GDM1 (cell line): ENCODE measurements around the gene MEGF6.

ENCODE experiments used
- DNase-seq: peaks from one replicate; lab custom pipeline; 2025; lab: John Stamatoyannopoulos, UW

MEGF6 gene

DNA sequence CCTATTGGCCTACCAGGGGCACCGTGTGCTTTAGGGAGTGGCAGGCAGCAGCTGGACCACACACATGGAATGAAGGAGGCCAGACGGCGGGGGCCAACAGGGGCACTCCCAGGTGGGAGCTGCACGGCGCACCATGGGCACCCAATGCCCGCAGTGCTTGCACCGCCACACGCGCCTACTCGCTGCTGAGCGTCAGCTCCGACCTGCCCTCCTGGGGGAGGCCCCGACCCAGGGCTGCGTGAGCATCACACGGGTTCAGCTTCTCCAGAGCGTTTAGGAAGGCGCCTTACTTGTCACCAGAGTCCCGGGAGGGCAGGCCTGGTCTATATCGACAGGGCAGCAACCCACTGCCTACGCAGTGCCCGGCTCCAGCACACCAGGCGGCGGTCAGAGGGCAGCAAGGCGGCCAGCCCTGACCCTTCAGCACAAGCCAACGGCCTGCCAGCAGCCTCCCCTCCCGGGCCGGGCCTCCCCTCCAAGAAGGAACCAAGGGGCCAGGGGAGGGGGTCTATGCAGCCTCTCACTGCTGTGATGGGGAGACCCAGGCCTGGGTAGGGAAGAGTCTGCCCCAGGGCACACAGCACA is 91.9 kb downstream of the MEGF6 start:
- DNase-seq = no peak

DNA sequence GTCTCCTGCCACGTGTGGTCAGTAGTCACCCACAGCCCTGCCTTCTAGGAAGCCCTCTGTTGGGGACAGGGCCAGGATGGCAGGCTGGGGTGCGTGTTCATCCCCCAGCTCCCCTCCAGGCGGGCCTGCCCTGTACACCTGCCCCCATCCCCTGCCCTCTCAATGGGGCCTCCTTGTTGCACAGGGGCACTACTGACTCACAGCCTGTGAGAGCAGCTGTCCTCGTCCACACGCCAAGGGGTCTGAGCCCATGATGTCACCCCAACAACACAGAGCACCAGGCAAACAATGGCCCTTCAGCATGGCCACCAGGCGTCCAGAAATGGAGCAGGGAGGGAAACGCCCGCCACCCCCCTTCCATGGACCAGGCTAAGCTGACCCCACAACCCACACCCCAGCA is 92.6 kb downstream of the MEGF6 start:
- no peak for DNase-seq

DNA sequence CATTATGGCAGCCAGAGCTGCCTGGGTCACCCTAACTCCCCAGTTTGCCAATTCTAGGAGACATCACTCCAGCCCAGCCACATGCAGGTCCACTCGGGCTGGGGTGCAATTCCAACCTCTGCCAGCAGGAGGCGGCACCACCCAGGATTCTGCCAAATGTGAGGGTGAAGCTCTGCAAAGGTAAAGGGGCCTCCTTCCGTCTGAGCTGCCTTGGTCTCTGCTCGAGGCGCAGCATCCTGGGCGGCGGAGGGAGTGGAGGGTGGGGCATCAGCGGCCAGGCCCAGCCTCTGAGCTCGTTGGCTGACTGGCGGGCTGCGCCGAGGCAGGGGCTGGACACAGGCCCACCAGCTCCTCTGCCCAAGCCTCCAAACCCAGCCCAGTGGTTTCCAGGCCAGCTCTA is 93.1 kb downstream of the MEGF6 start:
- DNase-seq = no peak

DNA sequence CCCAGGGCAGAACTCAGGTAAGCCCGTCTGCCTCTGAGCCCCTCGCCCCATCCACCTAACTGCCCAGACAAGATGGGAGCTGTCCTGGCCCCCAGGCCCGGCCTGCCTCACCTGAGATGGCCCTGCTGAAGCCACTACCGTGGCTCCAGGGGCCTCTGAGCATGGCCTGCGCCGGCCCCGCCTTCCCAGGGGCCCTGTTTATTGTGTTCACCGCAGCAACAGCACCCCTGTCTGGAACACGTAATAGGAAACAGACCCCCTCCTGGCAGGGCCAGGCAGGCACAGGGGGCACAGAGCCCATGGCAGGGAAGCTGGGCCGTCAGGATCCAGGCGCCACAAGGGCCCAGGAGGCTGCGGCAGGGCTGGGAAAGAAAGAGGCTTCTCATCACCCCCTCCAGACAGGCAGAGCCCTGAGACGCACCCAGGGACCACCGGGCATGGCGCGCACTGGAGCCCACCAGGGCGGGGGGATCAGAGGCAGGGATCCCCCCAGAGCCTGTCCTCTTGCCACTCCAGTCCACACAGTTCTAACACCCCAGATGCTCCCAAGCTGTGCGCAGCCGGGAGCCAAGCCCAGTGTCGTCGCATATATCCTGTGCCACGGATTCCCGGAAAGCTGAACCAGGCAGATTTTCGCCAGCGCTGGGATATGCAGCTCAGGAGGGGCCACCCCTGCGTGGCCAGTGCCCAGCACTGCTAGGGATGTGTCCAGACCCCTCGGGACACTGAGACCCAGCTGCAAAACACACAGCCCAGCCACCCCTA is 94.2 kb downstream of the MEGF6 start:
- DNase-seq = no peak

DNA sequence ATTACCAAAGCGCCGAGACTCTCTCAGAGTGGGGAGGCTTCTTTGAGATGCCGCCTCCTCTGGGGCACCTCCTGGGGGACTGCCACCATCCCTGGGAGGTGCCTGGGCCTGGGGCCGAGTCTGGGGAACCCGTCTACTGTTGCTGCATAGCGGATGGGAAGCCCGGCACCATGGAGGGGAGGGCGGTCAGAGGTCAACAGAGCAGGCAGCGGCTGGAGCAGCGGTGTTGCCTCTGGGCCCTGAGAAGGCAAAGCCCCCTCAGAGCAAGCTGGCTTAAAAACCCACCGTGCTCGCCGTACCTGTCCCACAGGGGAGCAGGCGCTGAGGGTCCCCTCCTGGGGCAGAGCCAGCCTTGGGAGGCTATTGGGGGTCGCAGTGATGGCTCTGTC is 94.8 kb downstream of the MEGF6 start:
- no peak for DNase-seq

DNA sequence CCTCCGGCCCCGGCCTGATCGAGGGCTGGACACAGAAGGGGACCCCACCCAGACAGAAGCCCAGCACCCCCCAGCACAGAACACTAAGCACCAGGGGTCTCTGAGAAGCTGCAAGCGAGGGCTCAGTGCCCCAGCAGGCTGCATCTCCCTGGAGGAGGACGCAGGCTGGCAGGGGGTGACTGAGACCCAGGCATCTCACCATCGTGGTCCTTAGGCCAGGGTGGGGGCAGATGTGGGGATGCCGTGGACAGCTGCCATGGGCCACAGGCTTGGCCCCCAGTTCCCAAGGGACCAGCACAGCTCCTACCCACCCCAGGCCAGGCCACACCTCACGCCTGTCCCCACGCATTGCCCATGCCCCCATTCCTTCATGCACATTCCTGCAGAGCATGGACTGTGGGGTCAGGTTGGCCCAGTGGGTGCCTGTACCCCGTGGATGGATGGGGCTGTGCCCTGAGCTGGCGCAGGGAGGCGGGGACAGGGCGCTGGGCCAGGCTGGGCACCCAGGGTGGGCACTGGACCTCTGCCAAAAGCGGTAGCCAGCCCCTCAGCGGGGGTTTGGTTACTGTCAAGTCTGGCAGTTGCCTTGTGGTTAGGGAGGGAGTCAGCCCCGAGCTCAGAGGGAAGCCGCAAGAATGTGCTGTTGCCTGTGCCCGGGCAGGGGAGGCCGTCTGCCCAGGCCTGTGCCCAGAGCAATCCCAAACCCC is 95.4 kb downstream of the MEGF6 start:
- peak; percentile 36 for DNase-seq

DNA sequence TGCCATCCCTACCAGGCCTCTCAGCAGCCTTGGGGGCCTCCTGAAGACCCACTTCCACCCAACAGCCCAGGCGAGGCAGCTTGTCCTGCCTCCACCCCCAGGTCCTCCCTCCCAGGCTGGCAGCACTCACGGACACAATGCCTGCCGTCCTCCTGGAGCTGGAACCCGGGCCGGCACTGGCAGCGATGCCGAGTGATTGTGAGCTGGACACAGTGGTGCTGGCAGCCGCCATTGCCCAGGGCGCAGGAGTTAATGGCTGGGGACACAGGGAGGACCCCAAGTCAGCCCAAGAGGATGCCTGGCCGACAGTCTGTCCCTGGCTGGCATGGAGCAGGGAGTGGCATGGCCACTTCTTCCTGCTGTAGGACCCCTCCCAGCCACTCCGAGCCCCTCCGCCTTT is 96.0 kb downstream of the MEGF6 start:
- DNase-seq = no peak

DNA sequence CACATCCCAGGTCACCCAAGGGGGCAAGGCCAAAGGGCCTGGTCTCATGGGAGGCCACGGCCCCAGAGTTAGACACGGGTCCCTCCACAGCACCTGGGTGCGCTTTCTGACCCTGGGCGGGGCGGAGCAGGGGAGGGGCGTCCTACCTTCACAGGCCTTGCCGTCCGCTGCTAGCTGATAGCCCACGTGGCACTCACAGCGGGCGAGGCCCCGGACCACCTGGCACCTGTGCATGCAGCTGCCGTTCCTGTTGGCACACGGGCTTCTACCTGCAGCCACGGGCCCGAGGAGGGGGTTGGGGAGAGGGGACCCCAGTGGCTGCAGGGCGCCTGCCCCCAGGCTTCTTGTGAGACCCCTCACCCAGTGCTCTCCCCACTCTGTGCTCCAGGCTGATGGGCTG is 96.9 kb downstream of the MEGF6 start:
- no peak for DNase-seq

DNA sequence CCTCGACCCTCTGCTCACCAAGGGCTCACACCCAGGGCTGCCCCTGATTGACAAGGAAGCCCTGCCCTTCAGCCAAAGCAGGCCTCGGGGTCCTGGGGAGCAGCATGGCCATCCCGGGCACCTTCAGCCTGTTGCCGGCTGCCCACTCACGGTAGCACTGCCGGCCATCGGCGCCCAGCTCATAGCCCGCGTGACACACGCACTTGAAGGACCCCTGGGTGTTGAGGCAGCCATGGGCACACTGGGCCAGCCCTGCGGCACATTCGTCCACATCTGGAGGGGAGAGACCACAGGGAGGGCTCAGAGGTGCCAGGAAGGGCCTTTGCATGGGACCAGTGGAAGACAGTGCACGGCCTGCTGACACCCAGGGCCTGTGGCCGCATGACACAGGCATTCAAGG is 99.5 kb downstream of the MEGF6 start:
- no peak for DNase-seq

DNA sequence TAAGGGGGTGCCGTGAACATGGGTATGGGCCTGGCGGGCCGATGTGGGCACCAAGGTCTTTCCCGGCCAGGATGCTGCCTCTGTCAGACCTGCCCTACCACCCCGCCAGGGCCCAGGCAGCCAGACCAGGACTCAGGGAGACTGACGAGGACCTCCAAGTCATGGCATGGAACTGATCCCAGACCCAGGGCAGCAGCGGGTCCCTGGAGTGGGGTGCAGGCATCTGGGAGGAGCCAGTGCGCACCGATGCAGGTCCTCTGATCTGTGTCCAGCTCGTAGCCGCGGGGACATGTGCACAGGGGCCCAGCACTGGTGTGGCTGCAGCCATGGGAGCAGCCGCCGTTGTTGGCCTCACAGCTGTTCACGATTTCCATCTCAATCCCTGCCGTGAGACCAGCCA is 100.0 kb downstream of the MEGF6 start:
- DNase-seq = no peak

DNA sequence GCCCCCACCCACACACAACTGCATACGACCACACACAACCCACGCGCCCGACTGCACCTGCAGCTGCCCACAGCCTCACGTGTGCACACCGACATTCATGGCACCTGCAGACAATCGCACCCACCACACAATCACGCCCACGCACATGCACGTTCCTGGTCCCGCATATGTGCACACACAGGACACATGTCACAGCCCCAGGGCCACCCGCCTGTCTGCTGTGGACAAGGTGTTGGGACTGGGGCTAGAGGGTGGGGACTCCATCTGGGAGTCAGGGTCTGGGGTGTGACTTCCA is 100.4 kb downstream of the MEGF6 start:
- DNase-seq = no peak

DNA sequence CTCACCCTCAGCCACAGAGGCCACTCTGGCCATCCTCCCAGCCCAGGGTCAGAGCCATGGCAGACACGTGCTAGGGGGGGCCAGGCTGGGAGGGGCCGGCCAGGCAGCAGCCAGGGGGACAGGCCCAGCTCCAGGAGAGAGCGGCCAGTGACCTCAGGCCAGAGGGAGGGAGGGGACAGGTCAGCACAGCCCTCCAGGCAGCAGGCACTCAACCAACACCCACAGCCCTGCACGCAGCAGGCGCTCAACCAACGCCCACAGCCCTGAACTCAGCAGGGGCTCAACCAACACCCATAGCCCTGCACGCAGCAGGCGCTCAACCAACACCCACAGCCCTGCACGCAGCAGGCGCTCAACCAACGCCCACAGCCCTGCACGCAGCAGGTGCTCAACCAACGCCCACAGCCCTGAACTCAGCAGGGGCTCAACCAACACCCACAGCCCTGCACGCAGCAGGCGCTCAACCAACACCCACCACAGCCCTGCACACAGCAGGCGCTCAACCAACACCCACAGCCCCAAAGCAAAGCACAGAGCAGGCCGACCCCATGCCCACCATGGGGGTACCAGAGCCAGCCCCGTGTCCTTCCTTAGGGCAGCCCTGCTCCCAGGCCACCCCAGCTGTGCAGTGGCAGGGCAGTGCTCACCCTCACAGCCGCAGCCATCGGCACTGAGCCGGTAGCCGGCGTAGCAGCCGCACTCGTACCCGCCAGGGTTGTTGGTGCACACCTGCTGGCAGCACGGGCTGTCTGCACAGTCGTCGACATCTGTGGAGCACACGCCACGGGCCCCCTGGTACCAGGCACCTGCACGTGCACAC is 101.0 kb downstream of the MEGF6 start:
- DNase-seq = no peak

DNA sequence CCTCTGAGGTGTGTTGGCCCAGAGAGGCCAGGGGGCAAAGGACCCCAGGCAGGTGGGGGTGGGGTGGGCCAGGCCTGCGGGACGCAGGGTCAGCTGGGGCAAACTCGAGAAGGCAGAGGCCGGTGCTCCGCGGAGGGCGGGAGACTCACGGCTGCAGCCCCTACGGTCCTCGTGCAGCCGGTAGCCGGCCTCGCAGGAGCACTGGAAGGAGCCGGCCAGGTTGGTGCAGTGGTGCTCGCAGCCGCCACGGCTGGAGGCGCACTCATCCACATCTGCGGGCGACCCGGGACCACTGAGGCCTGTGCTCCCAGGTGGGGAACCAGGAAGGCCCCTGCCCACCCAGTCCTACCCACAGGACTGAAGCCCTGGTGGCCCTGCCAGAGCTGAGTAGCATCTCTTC is 101.6 kb downstream of the MEGF6 start:
- no peak for DNase-seq

DNA sequence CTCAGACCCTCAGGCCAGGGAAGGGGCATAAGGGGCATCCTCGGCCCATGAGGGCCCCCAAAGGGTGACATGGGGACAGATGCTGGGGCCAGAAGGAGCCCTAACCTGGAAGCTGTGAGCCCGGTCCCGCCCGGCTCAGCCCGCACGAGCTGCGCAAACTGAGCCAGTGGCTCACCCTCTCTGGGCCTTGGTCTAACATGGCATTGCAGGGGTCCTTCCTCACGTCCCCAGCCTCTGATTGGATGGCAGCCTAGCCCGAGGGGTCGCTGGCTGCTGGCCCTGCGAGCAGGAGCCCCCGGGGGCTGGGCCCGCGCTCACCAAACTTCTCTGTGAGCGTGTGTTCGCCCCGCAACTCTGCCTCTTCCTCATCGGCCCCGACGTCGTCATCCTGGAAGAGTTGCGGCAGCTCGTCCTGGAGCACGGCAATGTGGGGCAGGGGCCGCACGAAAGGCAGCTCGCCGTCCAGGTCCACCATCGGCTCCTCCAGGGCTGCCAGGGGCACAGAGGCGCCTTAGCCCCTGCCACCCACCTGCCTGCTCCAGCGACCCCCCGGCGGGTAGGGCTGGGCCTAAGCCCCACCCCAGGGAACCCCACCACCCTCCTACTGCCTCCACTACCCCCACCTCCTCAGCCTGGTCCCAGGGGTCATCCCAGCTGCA is 102.4 kb downstream of the MEGF6 start:
- DNase-seq = no peak

DNA sequence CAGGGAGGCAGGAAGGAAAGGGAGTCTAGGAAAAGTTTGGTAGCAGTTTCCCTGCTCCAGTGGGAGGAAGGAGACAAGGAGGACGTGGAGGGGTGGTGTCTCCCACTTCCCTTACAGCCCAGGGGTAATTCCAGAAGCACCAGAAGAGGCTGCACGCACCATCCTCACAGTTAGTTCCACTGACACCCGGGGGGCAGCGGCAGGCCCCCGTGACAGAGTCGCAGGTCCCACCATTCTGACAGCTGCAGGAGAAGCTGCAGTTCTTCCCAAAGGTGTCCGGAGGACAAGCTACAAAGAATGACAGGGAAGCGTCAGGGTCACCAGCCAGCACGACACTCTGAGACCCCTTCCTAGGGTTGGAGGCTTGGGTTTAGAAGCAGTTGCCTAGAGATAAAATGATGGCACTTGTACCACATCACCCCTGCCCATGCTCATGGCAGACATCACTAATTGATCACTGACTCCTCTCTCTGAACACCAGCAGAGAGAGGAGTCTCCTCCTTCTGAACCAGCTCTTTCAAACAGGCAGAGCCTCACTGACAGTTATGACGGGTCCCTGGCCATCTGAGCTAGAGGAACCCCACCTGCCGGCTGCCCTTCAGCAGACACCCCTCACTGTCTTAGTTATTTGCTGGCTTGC is 103.6 kb downstream of the MEGF6 start:
- no peak for DNase-seq

DNA sequence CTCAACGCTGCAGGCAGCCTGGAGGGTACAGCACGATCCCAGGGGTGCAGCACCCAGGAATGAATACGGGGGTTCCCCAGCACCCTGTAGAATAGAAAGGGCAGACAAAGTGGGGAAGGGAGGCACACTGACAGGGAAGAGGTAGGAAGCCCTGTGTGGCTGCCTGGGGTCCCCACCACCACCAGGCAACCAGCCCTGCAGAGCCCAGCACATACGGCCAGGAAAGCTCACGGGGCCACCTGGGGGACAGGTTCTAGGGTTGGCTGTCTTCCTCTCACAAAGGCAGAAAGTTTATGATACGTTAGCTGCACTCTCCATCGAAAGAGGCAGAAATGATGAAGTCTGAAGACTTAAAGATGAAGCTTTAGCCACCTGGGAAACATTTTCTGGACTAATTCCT is 104.4 kb downstream of the MEGF6 start:
- no peak for DNase-seq

DNA sequence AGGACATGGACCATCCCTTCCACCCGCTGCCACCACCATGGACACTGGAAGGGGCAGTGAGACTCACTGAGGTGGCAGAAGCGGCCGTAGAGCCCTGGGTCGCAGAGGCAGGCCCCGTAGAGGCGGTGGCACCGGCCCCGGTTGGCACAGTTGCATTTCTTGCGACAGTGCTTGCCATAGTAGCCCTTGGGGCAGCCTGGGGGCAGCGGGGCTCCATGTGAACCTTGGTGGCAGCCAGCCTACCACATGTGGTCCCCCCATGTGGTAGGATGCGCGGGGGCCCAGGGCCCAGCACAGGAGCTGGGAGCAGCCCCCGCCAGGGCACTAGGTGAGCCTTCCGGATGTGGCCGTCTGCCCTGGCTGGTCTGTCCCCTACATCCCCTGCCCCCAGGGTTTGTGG is 105.3 kb downstream of the MEGF6 start:
- no peak for DNase-seq

DNA sequence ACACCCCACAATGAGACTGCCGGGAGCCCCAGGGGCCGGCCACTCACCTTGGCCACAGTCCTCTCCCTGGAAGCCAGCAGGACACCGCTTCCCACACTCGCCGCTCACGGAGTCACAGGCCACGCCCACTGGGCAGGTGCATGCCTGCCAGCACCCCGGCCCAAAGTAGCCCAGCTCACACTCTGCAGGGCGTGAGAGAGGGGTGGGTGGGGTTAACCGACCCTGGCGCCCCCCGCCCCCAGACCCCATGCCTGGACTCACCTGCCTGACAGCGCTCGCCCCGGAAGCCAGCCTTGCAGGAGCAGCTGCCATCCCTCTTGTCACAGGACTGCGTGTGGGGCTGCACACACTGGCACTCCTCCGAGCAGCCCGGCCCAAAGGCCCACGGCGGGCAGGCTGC is 106.1 kb downstream of the MEGF6 start:
- DNase-seq = no peak

DNA sequence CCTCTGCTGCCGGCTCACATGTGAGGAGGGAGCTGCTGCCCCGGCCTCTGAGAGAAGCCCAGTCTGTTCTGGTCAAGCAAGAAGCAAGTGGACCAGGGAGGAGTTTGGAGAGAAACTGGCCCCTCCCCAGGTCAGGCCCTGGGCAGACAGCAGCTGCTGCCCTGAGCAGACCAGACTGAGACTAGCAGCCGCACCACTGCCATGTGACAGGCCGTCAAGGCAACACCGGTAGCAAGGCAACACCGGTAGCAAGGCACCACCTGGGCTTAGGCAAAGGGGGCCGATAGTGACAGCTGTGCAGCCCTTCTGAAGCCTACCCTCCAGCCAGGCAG is 106.5 kb downstream of the MEGF6 start:
- no peak for DNase-seq

DNA sequence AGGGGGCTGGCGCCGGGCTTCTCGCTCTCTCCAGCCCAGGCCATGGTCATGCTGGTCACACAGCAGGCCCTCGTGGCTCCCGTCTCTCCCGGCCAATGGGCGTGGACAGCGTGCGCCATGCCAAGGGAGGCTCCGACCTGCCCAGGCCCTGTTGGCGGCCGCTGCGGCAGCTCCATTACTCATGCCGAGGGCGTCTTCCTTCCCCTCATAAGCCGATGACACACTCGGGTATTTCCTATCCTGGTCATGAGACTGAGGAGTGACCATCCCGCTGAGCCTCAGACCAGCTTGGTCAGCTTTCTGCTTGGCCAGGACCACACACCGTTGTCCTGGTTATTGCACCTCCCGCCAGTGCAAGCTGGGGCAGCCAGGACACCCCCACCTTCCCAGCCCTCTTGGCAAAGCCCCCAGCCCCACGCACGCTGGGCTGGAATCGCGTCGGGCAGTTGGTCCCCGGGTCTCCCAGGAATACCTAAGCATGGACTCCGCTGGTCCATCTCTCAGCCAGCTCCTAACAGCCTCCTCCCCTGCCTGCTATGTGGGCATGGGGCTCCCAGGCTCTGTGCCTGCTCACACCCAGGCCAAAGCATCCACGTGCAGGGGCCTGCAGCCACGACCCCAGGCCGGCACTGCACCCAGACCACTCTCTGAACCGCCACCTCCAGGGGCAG is 107.0 kb downstream of the MEGF6 start:
- no peak for DNase-seq

DNA sequence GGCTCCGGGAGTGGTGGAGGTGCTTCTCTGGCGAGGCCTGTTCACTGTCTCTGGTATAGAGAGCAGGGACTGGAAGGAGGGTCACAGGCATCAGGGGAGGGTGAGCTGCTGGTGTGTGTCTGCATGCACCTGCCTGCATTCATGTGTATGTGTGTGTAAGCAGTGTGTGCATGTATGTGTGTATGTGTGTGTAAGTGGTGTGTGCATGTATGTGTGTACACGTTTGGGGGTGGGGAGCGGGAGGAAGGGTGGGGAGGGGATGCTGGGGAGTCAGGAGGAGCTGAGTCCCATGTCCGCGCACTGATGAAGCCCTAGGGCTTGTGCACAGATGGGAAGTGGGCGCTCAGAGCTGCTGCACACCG is 107.8 kb downstream of the MEGF6 start:
- no peak for DNase-seq
